C4-2B (cell line): ENCODE measurements around the gene NAB1.

Experiments
- ZFX ChIP-seq: fragments of 450-650 bp; IDR thresholded peaks from 2 replicates; pipeline ENCODE4 v1.6.1; 2017
- TF ChIP-seq, protein P1 (sequence below): fragments of 450-650 bp; conservative IDR thresholded peaks from 2 replicates; pipeline ENCODE4 v1.5.1; 2017; ENCODE audit warnings: mild to moderate bottlenecking

DNA sequence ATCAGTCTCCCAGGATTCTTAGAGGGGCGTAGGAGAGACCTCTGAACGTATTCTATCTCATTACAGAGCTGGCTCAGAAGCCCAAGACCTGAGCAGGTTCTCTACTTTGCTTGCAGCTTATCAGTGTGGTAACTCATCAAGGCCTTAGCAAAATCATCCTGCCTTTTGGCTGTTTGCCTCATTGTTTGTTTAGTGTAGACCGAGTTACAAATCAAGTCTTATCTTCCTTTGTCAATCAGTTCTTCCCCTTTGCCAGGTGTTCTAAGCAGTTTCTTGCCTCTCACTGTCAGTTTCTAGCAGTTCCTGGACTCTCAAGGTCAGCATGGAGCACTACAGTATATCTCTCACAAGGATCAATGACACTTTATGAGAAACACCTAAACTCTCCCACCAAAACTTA is 30.9 kb upstream of the NAB1 start:
- TF ChIP-seq, protein P1, sequence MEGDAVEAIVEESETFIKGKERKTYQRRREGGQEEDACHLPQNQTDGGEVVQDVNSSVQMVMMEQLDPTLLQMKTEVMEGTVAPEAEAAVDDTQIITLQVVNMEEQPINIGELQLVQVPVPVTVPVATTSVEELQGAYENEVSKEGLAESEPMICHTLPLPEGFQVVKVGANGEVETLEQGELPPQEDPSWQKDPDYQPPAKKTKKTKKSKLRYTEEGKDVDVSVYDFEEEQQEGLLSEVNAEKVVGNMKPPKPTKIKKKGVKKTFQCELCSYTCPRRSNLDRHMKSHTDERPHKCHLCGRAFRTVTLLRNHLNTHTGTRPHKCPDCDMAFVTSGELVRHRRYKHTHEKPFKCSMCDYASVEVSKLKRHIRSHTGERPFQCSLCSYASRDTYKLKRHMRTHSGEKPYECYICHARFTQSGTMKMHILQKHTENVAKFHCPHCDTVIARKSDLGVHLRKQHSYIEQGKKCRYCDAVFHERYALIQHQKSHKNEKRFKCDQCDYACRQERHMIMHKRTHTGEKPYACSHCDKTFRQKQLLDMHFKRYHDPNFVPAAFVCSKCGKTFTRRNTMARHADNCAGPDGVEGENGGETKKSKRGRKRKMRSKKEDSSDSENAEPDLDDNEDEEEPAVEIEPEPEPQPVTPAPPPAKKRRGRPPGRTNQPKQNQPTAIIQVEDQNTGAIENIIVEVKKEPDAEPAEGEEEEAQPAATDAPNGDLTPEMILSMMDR = no peak
- TF ChIP-seq ZFX = no peak
